ENCODE results near the gene ABLIM1. TPM values are rescaled to one million over a fixed set of nuclear protein-coding genes. Genes with fewer than 3 reads are reported as not detected.
A peak's percentile ranks its signal among the peaks of the same experiment; 100 is the strongest.

ABLIM1 gene
- total and polyA plus RNA-seq, 2 donors (not counting 1 experiment from before 2014, with no cell fraction given): 5.3 to 13.6 TPM

DNA sequence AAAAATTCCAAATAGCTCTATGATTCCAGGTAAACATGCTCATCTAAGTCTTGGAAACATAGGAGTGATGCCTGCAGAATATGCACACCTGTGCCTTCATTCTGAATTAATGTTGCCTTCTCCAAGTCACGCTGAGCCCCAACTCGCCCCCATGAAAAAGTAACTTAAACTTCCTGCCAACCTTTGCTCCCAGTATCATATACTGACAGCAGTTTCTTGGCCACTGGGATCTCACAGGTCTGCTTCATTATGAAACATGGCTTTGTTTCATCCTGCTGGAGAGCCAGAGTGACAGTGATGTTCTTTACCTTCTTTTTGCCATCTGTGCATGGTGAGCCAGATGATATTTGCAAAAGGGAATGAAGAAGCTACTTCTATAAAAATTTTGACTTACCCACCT lies 34.9 kb downstream of the ABLIM1 start:
- H3K36me3 ChIP-seq (ENCODE audit: control insufficient read depth, insufficient read depth, low read length): no peaks in the 10 kb centered on the region
- H3K9ac ChIP-seq (ENCODE audit: insufficient read depth, low read length): no peak overlapping the region
- no peaks in the 10 kb centered on the region for H3K27me3 ChIP-seq (ENCODE audit: control insufficient read depth, insufficient read depth, low read length)
- no peaks in the 10 kb centered on the region for H4K20me1 ChIP-seq (ENCODE audit: control insufficient read depth, extremely low read depth, insufficient read depth, low read length)
- no peak for TF ChIP-seq EZH2 (IDR thresholded peaks at IDR 0.05; ENCODE audit: low read length, missing control alignments)
- TF ChIP-seq, protein P1, sequence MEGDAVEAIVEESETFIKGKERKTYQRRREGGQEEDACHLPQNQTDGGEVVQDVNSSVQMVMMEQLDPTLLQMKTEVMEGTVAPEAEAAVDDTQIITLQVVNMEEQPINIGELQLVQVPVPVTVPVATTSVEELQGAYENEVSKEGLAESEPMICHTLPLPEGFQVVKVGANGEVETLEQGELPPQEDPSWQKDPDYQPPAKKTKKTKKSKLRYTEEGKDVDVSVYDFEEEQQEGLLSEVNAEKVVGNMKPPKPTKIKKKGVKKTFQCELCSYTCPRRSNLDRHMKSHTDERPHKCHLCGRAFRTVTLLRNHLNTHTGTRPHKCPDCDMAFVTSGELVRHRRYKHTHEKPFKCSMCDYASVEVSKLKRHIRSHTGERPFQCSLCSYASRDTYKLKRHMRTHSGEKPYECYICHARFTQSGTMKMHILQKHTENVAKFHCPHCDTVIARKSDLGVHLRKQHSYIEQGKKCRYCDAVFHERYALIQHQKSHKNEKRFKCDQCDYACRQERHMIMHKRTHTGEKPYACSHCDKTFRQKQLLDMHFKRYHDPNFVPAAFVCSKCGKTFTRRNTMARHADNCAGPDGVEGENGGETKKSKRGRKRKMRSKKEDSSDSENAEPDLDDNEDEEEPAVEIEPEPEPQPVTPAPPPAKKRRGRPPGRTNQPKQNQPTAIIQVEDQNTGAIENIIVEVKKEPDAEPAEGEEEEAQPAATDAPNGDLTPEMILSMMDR (conservative IDR thresholded peaks at IDR 0.05 in 1 of 2, IDR thresholded peaks at IDR 0.05 in 1 of 2; ENCODE audit: low read depth in 1 of 2, low read length in 2 of 2): no peak
- no peak overlapping the region for H2AFZ ChIP-seq (ENCODE audit: low read length)
- no peaks in the 10 kb centered on the region for H3K79me2 ChIP-seq (ENCODE audit: control insufficient read depth, insufficient read depth, low read length)
- no peaks in the 10 kb centered on the region for H3K9me3 ChIP-seq (ENCODE audit: control insufficient read depth, insufficient read depth, low read depth, low read length)
- H3K4me2 ChIP-seq (ENCODE audit: extremely low read depth, insufficient read depth, low read length): no peak overlapping the region
- H3K4me1 ChIP-seq (ENCODE audit: control insufficient read depth, extremely low read depth, insufficient read depth, low read length): peaks cover 2% of the 10 kb centered on the region
- no peak for DNase-seq (ENCODE audit: low read depth in 2 of 2)
- H3K27ac ChIP-seq (ENCODE audit: insufficient read depth, low read length): no peak overlapping the region
- H3K4me3 ChIP-seq (replicated peaks in 1 of 4; ENCODE audit: control extremely low read depth in 1 of 4, insufficient read depth in 1 of 4, low read depth in 3 of 4, low read length in 4 of 4): no peak overlapping the region

DNA sequence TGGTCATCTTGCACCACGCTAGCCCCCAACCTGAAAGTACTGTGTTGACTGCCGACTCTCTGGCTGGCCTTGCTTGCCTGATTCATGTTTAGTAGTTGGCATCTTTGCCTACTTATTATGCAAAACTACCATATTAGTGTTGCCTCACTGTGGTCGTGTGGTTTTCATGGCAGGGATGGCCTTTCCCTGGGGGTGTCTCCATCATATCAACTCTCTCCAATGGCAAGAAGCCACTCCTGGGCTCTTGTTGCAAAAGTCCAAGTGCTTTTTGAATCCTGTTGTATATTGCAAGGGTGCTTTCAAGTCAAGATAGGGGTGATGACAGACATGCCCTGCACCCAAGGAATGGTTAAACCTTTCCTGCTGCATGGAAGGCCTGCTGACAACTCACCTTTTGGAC lies 39.4 kb downstream of the ABLIM1 start:
- H3K4me1 ChIP-seq (ENCODE audit: control insufficient read depth, extremely low read depth, insufficient read depth, low read length): peaks cover 2% of the 10 kb centered on the region

DNA sequence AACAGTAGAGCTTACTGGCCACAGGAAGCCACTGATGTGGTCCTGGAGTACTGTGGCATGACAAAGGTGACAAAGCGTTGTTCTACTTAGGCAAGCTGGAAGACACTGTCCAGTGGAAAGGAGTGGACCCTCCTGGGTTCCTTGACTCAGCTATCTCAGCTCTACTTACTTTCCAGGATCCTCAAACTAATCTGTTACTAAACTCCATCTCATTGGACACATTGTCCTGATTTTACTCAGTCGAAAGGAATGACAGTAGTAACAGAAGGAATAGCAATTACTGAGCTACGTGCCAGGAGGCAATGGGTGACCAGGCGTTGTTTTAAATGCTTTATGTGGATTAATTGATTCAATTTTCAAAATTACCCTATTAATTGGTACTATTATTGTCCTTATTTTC lies 41.6 kb downstream of the ABLIM1 start:
- no peaks in the 10 kb centered on the region for H3K79me2 ChIP-seq (ENCODE audit: control insufficient read depth, insufficient read depth, low read length)
- DNase-seq (ENCODE audit: low read depth in 2 of 2): peak in 1 of 2 donors; percentile 44
- H3K4me2 ChIP-seq (ENCODE audit: extremely low read depth, insufficient read depth, low read length): no peak overlapping the region
- no peak overlapping the region for H3K9ac ChIP-seq (ENCODE audit: insufficient read depth, low read length)
- TF ChIP-seq, protein P1 (conservative IDR thresholded peaks at IDR 0.05 in 1 of 2, IDR thresholded peaks at IDR 0.05 in 1 of 2; ENCODE audit: low read depth in 1 of 2, low read length in 2 of 2): no peak
- TF ChIP-seq EZH2 (IDR thresholded peaks at IDR 0.05; ENCODE audit: low read length, missing control alignments): no peak
- no peaks in the 10 kb centered on the region for H3K27me3 ChIP-seq (ENCODE audit: control insufficient read depth, insufficient read depth, low read length)
- no peaks in the 10 kb centered on the region for H3K9me3 ChIP-seq (ENCODE audit: control insufficient read depth, insufficient read depth, low read depth, low read length)
- no peaks in the 10 kb centered on the region for H4K20me1 ChIP-seq (ENCODE audit: control insufficient read depth, extremely low read depth, insufficient read depth, low read length)
- no peak overlapping the region for H3K4me3 ChIP-seq (replicated peaks in 1 of 4; ENCODE audit: control extremely low read depth in 1 of 4, insufficient read depth in 1 of 4, low read depth in 3 of 4, low read length in 4 of 4)
- H2AFZ ChIP-seq (ENCODE audit: low read length): no peak overlapping the region
- no peak overlapping the region for H3K27ac ChIP-seq (ENCODE audit: insufficient read depth, low read length)
- no peaks in the 10 kb centered on the region for H3K4me1 ChIP-seq (ENCODE audit: control insufficient read depth, extremely low read depth, insufficient read depth, low read length)
- H3K36me3 ChIP-seq (ENCODE audit: control insufficient read depth, insufficient read depth, low read length): no peaks in the 10 kb centered on the region

More for the DNA sequence above, 39.4 kb downstream of the ABLIM1 start:
- Histone ChIP-seq H3K27ac (ENCODE audit: insufficient read depth, low read length) (no peak overlapping the region), H4K20me1 (ENCODE audit: control insufficient read depth, extremely low read depth, insufficient read depth, low read length) (no peaks in the 10 kb centered on the region), H3K36me3 (ENCODE audit: control insufficient read depth, insufficient read depth, low read length) (no peaks in the 10 kb centered on the region), H3K79me2 (ENCODE audit: control insufficient read depth, insufficient read depth, low read length) (no peaks in the 10 kb centered on the region), H3K9me3 (ENCODE audit: control insufficient read depth, insufficient read depth, low read depth, low read length) (no peaks in the 10 kb centered on the region), H3K9ac (ENCODE audit: insufficient read depth, low read length) (no peak overlapping the region), H3K4me3 (replicated peaks in 1 of 4; ENCODE audit: control extremely low read depth in 1 of 4, insufficient read depth in 1 of 4, low read depth in 3 of 4, low read length in 4 of 4) (no peak overlapping the region), H3K4me2 (ENCODE audit: extremely low read depth, insufficient read depth, low read length) (no peak overlapping the region), H2AFZ (ENCODE audit: low read length) (no peak overlapping the region), H3K27me3 (ENCODE audit: control insufficient read depth, insufficient read depth, low read length) (no peaks in the 10 kb centered on the region)
- TF ChIP-seq, protein P1 (conservative IDR thresholded peaks at IDR 0.05 in 1 of 2, IDR thresholded peaks at IDR 0.05 in 1 of 2; ENCODE audit: low read depth in 1 of 2, low read length in 2 of 2): no peak
- TF ChIP-seq EZH2 (IDR thresholded peaks at IDR 0.05; ENCODE audit: low read length, missing control alignments): no peak
- no peak for DNase-seq (ENCODE audit: low read depth in 2 of 2)

Data from fibroblast of lung (primary cell).